HG03045 (cell line): ENCODE measurements around the gene CCT4.
"Not testable (repeated sequence)": the region's sequence is repeated elsewhere in the genome, so short reads cannot be mapped to it uniquely, and the experiment has no call there.

Source experiments
- ATAC-seq: cut with Tn5 transposase; IDR thresholded peaks from one replicate; pipeline ENCODE4 v1.9.1; 2021; ENCODE audit warnings: mild to moderate bottlenecking, moderate library complexity; ENCODE audit not compliant: unreplicated experiment

CCT4 gene

GRCh38 chr2:61882850-61883249 lies 5.6 kb downstream of the CCT4 start:
- ATAC-seq = no peak

GRCh38 chr2:61879351-61879750 lies 9.1 kb downstream of the CCT4 start:
- not testable (repeated sequence) for ATAC-seq

GRCh38 chr2:61878761-61879160 lies 9.7 kb downstream of the CCT4 start:
- ATAC-seq = no peak

- ATAC-seq = no peak
Observed at GRCh38 chr2:61877571-61878245, 10.7 kb downstream of the CCT4 start.

- ATAC-seq = no peak
Observed at GRCh38 chr2:61876400-61876799, 12.1 kb downstream of the CCT4 start.

- not testable (repeated sequence) for ATAC-seq
Observed at GRCh38 chr2:61866482-61867089, 21.9 kb downstream of the CCT4 start.

GRCh38 chr2:61862085-61862484 lies 26.4 kb downstream of the CCT4 start:
- no peak for ATAC-seq

- ATAC-seq = no peak
Observed at GRCh38 chr2:61857224-61857623, 31.2 kb downstream of the CCT4 start.

GRCh38 chr2:61855318-61855613 lies 33.2 kb downstream of the CCT4 start:
- no peak for ATAC-seq

- peak; percentile 88 for ATAC-seq
Observed at GRCh38 chr2:61854564-61855317, 33.7 kb downstream of the CCT4 start.

- ATAC-seq = peak; percentile 88
Observed at GRCh38 chr2:61853847-61854563, 34.5 kb downstream of the CCT4 start, which contains the start of gene FAM161A. Gene FAM161A (minus strand): TSS chr2:61854060. CDS start chr2:61854041, 19 bp downstream.

GRCh38 chr2:61853086-61853846 lies 35.2 kb downstream of the CCT4 start:
- peak; percentile 63 for ATAC-seq

GRCh38 chr2:61851270-61851669 lies 37.2 kb downstream of the CCT4 start:
- ATAC-seq = not testable (repeated sequence)

GRCh38 chr2:61845320-61845719 lies 43.1 kb downstream of the CCT4 start:
- no peak for ATAC-seq

GRCh38 chr2:61841286-61841685 lies 47.2 kb downstream of the CCT4 start:
- ATAC-seq = no peak

GRCh38 chr2:61834893-61835292 lies 53.6 kb downstream of the CCT4 start:
- ATAC-seq = no peak

- no peak for ATAC-seq
Observed at GRCh38 chr2:61833971-61834370, 54.5 kb downstream of the CCT4 start.

- no peak for ATAC-seq
Observed at GRCh38 chr2:61832183-61832841, 56.1 kb downstream of the CCT4 start.

- no peak for ATAC-seq
Observed at GRCh38 chr2:61822255-61822654, 66.2 kb downstream of the CCT4 start.
